Measurements from ENCODE around the gene TAS2R60.

GRCh38 chr7:143439866-143440265 is 3.4 kb upstream of the TAS2R60 start:
- no peak for TF ChIP-seq E2F5 (CRISPR knock-in tag; IDR thresholded peaks at IDR 0.05)
- TF ChIP-seq TP53 (CRISPR knock-in tag; IDR thresholded peaks at IDR 0.05): no peak
- TF ChIP-seq CTCF (IDR thresholded peaks at IDR 0.05): no peak
- no peak for TF ChIP-seq MLX (CRISPR knock-in tag; IDR thresholded peaks at IDR 0.05)
- no peak for TF ChIP-seq ZNF416 (CRISPR knock-in tag; IDR thresholded peaks at IDR 0.05)
- TF ChIP-seq ESRRA (CRISPR knock-in tag; IDR thresholded peaks at IDR 0.05; ENCODE audit: borderline replicate concordance): no peak
- no peak for TF ChIP-seq CREM (CRISPR knock-in tag; IDR thresholded peaks at IDR 0.05)
- TF ChIP-seq GABPB1 (CRISPR knock-in tag; IDR thresholded peaks at IDR 0.05): no peak
- no peak for TF ChIP-seq SP1 (CRISPR knock-in tag; conservative IDR thresholded peaks at IDR 0.05)
- no peak for TF ChIP-seq FOXP4 (CRISPR knock-in tag; IDR thresholded peaks at IDR 0.05)
- TF ChIP-seq FOXP1 (CRISPR knock-in tag; IDR thresholded peaks at IDR 0.05; ENCODE audit: borderline replicate concordance): no peak
- TF ChIP-seq ZBTB21 (CRISPR knock-in tag; IDR thresholded peaks at IDR 0.05; ENCODE audit: borderline replicate concordance): no peak
- no peak for TF ChIP-seq ATF2 (CRISPR knock-in tag; IDR thresholded peaks at IDR 0.05; ENCODE audit: borderline replicate concordance, low read depth)

Data from WTC11 (cell line).